HG02981 (cell line): Measurements from ENCODE around the gene TMC8.

Experiments used
- ATAC-seq: cut with Tn5 transposase; IDR thresholded peaks from one replicate; pipeline ENCODE4 v1.9.1; 2021; ENCODE audit warnings: mild to moderate bottlenecking, moderate library complexity; ENCODE audit not compliant: unreplicated experiment

The TMC8 gene

DNA sequence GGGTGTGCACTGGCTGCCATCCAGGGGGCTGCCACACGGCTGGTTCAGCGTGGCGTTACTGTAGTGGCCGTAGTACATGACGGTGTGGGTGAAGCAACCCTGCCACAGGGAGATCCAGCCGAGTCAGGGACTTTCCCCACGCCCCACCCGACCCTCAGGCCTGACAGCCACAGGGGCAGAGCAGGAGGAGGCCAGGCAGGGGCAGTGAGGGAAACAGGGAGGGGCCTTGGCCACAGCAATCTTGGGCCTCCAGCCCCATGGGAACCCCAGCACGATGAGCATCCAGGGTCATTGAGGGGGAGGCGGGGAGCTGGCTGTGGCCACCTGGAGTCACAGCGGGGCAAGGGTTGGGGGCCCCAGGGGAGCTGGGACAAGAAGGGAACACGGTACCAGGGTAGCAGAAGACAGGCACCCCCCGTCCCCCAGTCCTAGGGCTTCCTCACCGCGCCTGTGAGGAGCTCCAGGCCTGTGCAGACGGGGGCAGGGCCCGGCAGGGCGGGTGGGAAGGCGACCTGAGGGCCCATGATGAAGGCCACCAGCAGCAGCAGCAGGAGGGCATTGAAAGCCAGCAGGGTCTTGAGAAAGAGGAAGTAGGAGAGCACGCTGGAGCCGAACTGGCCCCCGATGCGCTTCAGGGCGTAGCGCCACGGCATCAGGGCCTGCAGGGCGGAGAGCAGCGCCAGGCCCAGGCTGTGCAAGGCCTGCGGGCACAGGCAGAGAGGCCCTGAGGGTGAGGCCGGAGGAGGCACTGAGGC lies 6.3 kb upstream of the TMC8 start:
- peak; percentile 30 for ATAC-seq

DNA sequence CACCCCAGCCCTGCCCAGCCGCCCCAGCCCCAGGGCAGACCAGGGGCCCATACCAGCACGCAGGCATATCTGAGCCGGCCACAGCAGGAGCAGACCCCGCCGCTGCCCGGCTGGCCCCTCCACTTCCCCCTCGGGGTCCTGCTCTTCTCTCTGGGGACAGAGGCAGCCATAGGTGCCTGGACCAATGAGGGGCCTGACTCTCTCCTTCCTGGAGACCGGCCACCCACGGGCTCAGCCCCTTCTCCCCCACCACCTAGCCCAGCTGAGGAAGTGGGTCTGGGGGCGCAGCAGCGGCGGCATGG lies 5.8 kb upstream of the TMC8 start:
- ATAC-seq = no peak

DNA sequence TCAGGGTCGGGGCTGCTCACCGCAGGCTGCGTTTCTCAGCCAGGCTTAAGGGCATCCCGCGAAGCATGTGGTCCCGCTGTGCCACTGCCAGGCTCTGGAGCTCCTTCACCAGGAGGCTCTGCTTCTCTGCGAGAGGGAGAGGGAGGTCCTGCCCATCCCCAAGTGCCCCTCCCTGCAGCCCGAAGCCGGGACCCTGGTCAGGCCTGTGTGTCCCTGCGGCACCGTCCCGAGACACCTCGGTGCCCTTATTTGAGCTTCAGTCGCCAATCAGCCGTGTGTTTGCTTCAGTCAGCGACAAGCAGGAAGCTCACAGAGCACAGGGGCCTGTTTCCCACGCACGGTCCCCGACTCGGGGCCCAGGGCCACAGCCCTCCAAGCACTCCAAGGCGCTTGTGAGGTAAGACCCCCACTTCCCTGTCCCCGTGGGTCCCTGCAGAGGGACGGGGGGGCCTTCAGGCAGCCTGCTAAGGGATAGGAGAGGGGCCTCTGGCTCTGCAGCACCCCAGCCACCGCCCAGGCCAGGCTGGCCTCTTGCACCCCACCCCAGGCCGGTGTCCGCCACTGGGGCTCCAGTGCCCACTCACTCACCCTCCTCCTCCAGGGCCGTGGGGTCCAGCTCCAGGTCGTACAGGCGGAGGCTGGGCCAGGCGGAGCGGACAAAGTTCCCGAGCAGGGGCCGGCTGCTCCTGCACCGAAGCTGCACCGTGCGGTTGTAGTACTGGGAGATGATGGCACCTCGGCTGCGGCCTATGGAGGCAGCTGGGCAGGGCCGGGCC lies 5.2 kb upstream of the TMC8 start:
- no peak for ATAC-seq

DNA sequence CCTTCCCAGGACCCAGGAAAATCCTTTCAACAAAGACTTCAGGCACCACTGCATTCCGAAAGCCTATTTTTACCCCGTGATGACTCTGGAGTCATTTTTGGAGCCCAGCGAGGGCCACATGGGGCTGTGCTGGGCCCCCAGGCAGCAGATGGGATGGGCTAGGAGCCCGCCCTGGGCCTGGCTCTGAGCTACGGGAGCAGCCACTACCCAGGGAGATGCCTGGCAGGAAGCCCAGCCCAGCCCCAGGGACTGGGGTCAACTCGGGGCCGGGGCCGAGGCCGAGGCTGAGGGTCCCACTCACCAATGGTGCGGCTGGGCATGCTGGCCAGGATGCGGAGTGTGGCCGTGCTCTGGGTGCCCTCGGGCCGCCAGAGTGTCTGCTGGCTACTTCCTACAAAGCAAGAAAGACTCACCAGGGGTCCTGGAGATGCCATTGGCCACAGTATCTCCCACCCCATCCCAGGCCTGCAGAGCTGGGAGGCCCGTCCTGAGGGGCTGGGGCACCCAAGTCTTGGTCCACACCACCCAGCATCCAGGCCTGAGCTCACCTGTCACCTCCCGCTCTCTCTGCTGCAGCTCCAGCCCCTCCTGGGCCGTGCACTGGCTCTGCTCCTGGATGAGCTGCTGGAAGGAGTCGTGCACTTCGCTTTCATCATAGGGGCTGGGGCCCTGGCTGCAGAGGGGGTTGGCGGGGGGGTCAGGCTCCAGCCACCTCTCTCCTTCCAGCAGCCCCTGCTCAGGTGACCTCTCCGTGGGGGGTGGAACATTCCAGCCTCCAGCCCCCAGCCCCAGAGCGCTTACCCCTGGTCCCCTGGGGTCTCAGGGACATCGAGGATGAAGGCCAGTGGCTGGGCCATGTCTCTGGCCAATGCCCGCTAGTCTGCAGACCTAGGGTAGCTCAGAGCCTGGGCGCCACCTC lies 4.3 kb upstream of the TMC8 start:
- no peak for ATAC-seq

DNA sequence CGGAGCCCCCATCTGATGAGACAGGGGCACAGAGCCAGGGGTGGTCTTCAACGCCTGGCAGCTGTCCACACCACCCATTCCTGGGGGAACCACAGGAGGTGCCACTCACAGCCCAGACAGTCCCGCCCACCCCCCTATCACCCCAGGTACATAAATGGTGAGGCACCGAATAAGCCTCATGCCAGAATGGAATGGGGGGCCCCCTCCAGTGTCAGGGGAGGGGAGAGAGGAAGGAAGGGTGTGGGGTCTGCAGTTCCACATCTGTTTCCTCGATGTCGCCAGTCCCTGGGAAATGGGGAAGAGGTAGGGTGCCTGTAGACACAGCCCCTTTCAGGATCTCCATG lies 3.7 kb upstream of the TMC8 start:
- ATAC-seq = no peak

DNA sequence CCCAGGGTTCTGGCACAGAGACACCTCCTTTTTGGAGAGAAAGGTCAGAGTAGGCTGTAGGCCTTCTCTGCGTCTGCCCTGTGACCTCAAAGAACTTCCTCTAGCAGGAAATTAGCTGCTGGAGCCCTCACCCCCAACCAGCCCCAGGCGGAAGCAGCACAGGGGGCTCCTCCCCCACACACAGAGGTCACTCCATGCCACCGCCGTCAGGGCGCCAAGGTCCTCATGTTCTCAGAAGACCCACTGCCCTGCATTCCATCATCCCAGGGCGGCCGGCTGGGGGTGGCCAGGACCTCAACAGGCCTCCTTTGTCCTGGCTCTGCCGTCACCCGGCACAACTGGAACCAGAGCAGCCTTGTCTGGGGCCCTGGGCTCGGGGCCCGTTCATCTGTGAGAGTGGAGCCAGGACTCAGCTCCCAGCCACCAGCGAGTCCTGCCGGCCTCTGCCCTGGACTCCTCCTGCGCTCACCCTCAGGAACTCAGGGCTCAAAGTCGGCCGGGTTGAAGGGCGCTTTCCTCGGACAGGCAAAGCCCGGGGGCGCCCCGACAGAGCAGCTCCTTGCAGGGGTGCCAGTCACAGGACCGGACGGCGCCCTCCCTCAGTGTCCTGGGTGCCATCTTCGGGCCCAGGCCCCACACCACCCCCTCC lies 3.2 kb upstream of the TMC8 start:
- ATAC-seq = no peak

DNA sequence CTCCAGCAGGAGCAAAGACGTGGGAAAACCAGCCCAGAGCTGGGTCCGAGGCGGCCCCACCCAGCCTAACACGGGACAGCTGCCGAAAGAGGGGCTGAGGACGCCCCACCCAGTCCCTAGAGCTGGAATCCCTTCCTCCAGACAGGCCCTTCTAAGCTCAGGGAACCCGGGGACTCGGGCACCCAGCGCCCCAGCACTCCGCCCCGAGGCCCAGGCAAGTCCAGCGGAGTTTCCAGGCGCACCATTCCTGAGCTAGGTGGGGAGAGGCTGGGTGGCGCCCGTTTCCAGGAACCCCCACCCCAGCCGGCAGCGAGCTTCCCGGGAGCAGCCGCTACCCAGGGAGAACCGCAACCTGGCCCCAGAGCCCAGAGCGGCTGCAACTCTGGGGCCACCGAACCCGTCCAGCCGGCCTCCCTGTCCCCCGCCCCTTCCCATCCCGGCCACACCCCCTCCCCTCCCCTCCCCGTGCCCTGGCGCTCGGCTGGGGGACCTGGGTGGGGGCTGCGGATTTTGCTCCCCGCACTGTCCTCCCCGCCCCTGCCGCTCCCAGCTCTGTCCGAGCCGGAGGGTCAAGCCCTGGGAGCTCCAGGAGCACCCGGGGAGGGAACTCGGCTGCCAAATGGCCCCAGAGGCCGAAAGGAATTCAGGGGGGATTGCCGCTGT lies 2.6 kb upstream of the TMC8 start:
- no peak for ATAC-seq

DNA sequence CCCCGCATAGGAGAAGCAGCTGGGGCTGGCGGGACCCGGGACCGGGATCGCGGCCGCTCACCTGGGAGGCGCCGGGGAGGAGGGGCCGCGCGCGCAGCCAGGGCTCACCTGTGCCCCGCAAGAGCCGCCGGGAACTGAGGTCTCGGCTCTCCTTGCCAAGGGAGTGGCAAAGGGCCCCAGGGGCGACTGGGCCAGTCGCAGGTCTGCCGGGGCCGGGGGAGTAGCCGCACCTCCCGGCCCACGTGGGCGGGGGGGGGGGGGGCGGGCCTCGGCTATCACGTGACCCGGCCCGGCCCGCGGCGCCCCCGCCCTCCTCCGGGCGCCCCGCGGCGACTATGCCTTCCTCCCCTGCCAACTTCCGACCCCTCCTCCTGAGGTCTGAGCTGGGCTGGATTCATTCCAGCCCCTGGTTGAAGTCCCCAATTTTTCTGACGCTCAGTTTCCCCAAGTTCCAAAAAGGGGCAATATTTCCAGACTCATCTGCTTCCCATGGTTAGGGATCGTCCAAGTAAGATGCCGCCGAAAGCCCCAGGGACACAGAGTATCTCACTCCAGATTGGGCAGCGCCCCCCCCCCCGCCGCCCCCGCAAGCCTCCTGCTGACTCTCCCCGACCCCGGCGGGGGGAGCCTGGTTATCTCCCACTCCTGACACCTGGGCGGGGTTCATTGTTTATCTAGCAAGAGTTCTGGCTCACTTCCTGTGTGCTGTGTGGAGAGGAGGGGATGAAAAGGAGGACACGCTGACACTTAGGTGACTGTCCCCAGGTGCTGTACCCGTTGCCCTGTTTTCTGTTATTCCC lies 1.8 kb upstream of the TMC8 start, which contains the start of gene TMC6:
TSS of gene TMC6 (minus strand) at position 205 of the 800 bp plus-strand sequence. CDS start 1,923 bp downstream, outside the sequence.
- ATAC-seq = no peak

DNA sequence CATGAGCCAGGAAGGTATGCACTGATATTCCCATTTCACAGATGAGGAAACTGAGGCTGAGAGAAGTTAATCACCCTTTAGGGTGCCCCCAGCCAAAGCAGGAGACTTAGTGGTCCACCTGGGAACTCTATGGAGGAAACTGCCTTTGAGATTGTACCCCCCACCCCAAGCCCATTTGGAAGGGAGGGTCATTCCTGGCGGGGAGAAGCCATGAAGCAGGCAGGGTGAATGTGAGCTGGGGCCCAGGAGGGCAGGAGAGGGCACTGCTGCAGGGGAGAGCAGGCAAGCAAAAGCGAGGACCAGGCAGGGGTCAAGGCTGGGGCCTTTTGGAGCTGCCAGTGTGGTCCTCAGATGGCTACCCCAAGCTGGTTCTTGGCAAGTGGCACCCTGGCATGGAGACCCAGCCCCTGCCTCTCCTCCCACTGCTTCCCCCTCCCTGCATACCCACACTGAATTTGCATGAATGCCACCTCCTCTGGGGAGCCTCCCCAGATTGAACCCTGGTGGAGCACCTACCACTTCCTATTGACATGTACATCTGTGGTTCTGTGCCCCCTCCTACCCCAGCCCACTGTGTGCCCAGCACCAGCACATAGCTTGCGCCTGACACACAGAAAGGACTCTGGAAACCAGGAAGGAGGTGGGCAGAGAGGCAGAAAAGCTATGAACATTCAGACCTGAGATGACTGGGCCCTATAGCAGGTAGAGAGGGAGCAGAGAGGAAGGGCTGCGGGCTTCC lies 1.1 kb upstream of the TMC8 start:
- ATAC-seq = no peak

DNA sequence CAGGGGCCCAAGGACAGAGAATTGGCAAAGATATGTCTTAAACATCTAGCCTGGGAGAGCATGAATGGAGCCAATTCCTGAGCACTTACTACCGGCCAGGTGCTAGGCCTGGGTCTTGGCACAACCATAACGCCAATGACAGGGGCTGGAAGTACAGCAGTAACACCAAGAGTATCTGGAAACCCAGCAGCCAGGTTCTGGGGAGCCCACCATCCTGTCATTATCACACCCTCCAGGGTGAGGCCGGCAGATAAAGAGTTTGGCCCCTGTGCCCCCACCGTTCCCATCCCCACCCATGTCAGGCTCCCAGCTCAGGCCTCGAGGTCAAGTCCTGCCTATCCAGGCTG lies 508 bp upstream of the TMC8 start:
- ATAC-seq = no peak

DNA sequence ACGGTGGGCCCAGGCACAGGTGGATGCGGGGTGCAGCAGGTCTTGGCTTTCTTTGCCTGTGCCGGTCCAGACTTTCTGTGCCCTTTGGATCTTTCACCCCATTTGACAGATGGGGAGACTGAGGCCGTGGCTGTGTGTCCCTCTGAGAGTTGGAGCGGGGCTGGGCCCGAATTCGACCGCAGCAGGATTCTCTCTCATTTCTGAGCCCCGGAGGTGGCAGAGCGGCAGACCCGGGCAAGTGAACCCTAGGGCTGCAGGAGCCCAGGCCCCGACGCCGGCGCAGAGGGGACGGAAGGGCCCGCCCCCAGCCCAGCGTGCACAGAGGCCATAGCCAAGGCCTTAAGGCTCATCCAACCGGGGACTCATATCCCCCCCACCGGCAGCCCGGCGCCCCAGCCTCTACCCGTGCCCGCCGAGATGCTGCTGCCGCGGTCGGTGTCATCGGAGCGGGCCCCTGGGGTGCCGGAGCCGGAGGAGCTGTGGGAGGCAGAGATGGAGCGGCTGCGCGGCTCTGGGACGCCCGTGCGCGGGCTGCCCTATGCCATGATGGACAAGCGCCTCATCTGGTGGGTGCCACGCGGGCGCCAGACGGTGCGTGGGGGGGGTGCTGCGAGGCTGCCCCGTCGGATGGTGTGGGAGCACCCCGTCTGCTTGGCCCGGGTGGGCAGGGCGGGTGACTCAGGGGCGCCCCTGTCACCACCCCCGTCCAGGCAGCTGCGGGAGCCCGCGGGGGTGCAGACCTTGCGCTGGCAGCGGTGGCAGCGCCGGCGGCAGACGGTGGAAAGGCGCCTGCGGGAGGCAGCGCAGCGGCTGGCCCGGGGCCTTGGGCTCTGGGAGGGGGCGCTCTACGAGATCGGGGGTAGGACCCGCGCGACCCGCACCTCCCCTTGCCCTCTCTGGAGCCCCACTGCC lies 857 bp downstream of the TMC8 start:
- no peak for ATAC-seq

DNA sequence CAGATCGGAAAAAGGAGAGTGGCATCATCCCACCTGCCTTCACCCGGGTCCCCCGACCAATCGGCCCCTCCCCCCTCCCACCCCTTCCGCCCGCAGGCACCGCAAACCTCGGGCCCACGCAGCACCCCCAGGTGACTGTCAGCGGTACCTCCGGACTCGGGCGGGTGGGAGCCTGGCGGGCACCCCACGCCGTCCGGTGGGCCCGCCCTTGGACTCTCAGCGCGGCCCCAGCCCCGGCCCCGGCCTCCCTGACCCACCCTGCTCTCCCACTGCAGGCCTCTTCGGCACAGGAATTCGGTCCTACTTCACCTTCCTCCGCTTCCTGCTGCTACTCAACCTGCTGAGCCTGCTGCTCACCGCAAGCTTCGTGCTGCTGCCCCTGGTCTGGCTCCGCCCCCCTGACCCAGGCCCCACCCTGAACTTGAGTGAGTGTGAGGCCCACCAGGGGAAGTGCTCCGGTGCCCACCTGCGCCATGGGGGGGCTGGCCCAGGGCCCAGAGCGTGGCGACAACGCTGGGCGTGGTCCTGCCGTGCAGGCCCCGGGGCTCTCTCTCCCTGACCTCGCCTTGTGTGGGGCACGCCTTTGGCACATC lies 1.6 kb downstream of the TMC8 start:
- no peak for ATAC-seq

DNA sequence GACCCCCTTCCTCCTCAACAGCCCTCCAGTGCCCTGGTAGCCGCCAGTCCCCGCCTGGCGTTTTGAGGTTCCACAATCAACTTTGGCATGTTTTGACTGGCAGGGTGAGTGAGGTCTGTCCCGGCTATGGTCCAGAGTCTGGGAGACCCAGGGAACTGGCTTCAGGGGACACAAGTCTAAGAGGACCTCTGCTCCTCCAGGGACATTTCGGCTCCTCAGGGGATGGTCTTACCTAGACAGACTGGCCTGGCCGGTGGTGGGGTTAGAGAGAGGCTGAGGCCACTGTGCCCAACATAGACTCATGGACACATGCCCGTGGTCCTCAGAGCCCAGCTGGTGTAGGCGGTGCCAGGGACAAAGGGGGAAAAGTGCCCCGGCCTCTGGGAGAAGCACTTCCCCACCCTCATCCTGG lies 2.2 kb downstream of the TMC8 start:
- no peak for ATAC-seq

DNA sequence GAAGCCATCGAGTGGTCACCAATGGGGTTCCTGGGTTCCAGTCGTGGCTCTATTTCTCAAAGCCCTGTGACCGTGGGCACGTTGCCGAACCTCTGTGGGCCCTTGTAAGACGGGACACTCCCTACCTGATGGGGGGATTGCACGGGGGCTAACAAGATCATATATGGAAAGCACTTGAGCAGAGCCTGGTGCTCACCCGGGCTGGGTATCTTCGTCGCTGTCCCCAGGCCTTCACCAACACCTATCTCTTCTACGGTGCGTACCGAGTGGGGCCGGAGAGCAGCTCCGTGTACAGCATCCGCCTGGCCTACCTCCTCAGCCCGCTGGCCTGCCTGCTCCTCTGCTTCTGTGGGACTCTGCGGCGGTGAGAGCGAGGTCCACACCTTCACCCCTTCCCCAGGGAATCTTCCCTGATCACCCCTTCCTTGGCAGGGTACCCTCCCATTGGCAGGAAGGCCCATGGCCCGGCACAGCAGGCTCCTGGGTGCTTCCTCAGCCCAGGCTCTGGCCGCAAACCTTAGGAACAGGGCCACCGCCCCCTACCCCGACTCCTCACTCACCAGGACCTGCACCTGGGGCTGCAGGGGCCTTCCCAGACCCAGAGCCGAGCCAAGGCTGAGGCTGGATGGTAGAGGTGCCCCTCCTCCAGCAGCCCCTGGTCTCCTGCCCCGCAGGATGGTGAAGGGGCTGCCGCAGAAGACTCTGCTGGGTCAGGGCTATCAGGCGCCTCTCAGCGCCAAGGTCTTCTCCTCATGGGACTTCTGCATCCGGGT lies 2.8 kb downstream of the TMC8 start:
- no peak for ATAC-seq

DNA sequence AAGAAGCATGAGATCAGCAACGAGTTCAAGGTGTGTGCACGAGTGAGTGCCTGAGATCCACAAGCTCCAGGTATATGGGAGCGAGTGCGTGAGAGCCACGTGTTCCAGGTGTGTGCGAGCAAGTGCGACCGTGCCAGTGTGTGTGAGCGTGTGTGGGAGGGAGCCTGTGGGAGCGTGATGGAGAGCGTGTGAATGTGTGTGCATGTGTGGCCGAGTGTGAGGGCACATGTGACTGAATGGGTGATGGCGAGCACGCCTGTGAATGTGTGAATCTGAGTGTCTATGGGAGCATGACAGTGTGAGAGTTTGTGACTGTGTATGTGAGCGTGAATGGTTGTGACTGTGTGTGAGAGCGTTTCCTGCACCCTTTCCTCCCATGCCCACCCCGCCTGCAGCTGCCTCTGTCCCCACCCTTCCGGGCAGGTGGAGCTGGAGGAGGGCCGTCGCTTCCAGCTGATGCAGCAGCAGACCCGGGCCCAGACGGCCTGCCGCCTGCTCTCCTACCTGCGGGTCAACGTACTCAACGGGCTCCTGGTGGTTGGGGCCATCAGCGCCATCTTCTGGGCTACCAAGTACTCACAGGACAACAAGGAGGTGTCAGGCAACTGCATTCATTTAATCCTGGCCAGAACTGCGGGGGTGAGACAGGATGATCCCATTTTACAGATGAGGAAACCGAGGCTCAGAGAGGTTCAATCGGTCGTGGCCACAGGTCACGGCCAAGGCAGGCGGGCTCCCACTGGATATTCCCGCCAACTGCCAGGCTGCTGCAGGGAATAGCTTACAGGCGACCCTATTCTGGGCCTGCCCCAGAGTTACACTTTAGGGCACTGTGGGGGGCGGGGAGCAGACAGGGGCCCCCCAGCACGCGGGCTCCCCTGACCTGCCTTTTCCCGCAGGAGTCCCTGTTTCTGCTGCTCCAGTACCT lies 3.7 kb downstream of the TMC8 start:
- ATAC-seq = no peak

DNA sequence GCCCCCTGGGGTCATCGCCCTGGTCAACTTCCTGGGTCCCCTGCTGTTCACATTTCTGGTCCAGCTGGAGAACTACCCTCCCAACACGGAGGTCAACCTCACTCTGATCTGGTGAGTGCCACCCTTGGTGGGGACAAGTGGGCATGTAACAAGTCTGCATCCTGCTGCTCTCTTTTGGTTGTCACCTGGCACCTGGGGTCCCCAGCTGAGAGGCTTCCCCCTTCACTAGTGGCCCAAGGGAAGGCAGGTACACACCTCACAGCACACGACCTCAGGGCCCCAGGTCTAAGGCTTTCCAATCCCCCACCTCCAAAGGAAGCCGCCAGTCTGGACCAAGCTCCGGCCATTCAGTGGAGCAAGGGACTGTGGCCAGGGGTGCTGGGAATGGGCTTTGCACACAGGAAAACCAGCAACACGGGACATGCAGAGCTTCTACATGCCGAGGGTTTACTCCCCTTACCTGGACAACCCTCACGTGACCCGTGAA lies 4.4 kb downstream of the TMC8 start:
- no peak for ATAC-seq
